PC-3 (cell line): ENCODE results near the gene PARD6B.

ENCODE experiments used
- EZH2 ChIP-seq: fragments of 300-600 bp; sonication (generic); IDR thresholded peaks from one replicate; pipeline ENCODE4 v1.6.1; 2017; ENCODE audit warnings: antibody characterized with exemption, mild to moderate bottlenecking, low read length; ENCODE audit not compliant: unreplicated experiment
- EZH2phosphoT487 ChIP-seq: fragments of 300-600 bp; sonication (generic); IDR thresholded peaks from 2 replicates; pipeline ENCODE4 v1.6.1; 2018; ENCODE audit warnings: mild to moderate bottlenecking, antibody characterized with exemption, low read length, borderline replicate concordance
- TF ChIP-seq, protein P1 (sequence below): fragments of 300-600 bp; sonication (generic); conservative IDR thresholded peaks from 2 replicates; pipeline ENCODE4 v1.5.1; 2017; ENCODE audit warnings: antibody characterized with exemption, low read depth, mild to moderate bottlenecking, low read length

DNA sequence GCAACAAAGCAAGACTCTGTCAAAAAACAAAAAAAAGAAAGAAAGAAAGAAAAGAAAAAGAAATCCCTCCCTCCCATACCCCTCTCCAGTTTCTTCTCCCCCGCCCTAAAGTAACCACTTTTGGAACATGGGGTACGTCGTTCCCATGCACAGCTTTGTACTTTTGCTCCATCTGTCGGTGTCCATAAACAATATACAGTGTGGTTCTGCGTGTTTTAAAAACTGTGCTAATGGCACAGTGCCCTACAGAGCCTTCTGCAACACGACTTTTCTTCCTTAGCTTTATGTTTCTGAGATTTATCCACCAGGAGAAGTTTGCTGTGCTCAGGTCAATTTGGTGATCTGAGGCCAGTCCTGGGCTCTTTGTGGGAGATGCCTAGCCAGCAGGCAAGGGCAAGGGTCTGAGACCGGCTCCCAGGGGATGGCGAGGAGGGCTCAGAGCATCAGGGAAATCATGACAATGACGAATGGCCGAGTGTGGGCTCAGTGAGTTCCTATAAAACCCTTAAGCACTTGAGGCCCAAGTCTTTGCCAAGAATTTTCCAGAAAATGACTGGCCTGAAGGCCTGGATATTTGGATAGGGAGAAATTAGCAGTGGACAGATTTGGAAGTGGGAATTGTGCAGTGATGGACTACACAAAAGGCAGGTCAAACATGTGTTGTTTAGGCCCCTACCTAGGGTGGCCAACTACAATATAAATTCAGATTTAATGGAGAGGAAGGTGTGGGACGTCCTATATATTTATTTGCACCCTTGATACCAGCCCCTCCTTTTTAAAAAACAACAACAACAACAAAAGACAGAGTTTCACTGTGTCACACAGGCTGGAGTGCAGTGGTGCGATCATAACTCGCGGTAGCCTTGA lies 61.6 kb downstream of the PARD6B start:
- TF ChIP-seq, protein P1, sequence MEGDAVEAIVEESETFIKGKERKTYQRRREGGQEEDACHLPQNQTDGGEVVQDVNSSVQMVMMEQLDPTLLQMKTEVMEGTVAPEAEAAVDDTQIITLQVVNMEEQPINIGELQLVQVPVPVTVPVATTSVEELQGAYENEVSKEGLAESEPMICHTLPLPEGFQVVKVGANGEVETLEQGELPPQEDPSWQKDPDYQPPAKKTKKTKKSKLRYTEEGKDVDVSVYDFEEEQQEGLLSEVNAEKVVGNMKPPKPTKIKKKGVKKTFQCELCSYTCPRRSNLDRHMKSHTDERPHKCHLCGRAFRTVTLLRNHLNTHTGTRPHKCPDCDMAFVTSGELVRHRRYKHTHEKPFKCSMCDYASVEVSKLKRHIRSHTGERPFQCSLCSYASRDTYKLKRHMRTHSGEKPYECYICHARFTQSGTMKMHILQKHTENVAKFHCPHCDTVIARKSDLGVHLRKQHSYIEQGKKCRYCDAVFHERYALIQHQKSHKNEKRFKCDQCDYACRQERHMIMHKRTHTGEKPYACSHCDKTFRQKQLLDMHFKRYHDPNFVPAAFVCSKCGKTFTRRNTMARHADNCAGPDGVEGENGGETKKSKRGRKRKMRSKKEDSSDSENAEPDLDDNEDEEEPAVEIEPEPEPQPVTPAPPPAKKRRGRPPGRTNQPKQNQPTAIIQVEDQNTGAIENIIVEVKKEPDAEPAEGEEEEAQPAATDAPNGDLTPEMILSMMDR, result no peak
- TF ChIP-seq EZH2, result no peak
- no peak for TF ChIP-seq EZH2phosphoT487
